ENCODE measurements around the gene LCN12. TPM values are rescaled to one million over a fixed set of nuclear protein-coding genes. Genes with fewer than 3 reads are reported as not detected.

Gene LCN12
- polyA plus RNA-seq, 3 donors, result 0.29 TPM; not detected in 2

DNA sequence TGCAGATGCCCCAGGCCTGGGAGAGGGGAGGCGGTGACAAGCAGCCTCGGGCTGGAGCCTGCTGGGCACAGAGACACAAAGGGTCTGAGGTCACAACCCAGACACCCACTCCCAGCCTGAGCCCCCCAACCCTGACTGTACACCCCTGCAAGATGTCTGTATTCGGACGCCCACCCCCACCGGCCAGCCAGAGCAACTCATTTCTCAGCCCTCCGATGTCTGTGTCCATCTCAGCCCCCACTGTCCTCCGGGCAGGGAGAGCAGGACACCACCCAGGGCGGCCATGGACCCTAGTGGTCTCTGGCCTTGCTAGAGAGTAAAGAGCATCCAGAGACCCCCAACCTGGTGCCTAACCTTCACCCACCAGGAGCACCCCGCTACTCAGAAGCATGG is 3.9 kb downstream of the LCN12 start:
- WGBS (ENCODE audit: insufficient coverage), result 92% methylated on average over 9 of the region's 9 CpGs
- Histone ChIP-seq H3K9ac (ENCODE audit: insufficient read depth, low read length, poor library complexity, severe bottlenecking) (no peak overlapping the region), H2AFZ (ENCODE audit: insufficient read depth, low read depth, low read length, poor library complexity, severe bottlenecking) (no peak overlapping the region), H3K79me2 (ENCODE audit: insufficient read depth, low read length) (no peaks in the 10 kb centered on the region), H3K27ac (ENCODE audit: low read depth in 1 of 2, low read length in 2 of 2) (no peak overlapping the region), H3K4me1 (ENCODE audit: control insufficient read depth in 1 of 2, insufficient read depth in 2 of 2, low read length in 2 of 2) (no peaks in the 10 kb centered on the region), H3K36me3 (replicated peaks in 1 of 2; ENCODE audit: control insufficient read depth in 1 of 2, insufficient read depth in 2 of 2, low read length in 2 of 2) (no peaks in the 10 kb centered on the region), H4K20me1 (ENCODE audit: insufficient read depth, low read length) (no peaks in the 10 kb centered on the region), H3K27me3 (ENCODE audit: control insufficient read depth in 2 of 2, insufficient read depth in 2 of 2, low read length in 2 of 2) (no peaks in the 10 kb centered on the region), H3K4me2 (replicated peaks; ENCODE audit: extremely low read depth, low read length, poor library complexity, severe bottlenecking) (no peak overlapping the region), H3K4me3 (replicated peaks in 1 of 3; ENCODE audit: low read depth in 2 of 3, low read length in 3 of 3) (no peak overlapping the region), H3K9me3 (replicated peaks in 1 of 2; ENCODE audit: control insufficient read depth in 1 of 2, insufficient read depth in 1 of 2, low read length in 2 of 2) (no peaks in the 10 kb centered on the region)
- Mint-ChIP-seq H3K36me3 (no peaks in the 10 kb centered on the region), H3K4me3 (no peak overlapping the region), H3K4me1 (no peaks in the 10 kb centered on the region), H3K27ac (no peak overlapping the region), H3K9me3 (peaks cover 0 to 5% (median 3%) of the 10 kb centered on the region in 7 donors), H3K27me3 (ENCODE audit: low read depth in 3 of 3) (peaks cover 0 to 7% (median 2%) of the 10 kb centered on the region in 3 donors)
- intact Hi-C loops (cut with micrococcal nuclease), result no loop called here
- no peak for DNase-seq
- TF ChIP-seq CTCF (IDR thresholded peaks at IDR 0.05), result no peak

DNA sequence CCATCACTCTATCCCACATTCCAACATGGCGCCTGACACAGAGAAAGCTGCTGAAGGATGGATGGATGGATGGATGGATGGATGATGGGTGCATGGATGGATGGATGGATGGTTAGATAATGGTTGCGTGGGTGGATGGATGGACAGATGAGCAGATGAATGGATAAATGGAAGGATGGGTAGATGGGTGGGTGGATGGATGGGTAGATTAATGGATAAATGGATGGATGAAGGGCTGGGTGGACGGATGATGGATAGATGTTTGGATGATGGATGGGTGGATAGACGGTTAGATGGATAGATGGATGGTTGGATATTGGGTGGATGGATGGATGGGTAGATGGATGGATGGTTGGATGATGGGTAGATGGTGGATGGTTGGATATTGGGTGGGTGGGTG is 4.5 kb downstream of the LCN12 start:
- H2AFZ ChIP-seq (ENCODE audit: insufficient read depth, low read depth, low read length, poor library complexity, severe bottlenecking), result no peak overlapping the region
- no peaks in the 10 kb centered on the region for H3K36me3 ChIP-seq (replicated peaks in 1 of 2; ENCODE audit: control insufficient read depth in 1 of 2, insufficient read depth in 2 of 2, low read length in 2 of 2)
- H3K4me1 ChIP-seq (ENCODE audit: control insufficient read depth in 1 of 2, insufficient read depth in 2 of 2, low read length in 2 of 2), result no peaks in the 10 kb centered on the region
- Mint-ChIP-seq H3K9me3 (peaks cover 0 to 5% (median 3%) of the 10 kb centered on the region in 7 donors), H3K4me1 (no peaks in the 10 kb centered on the region), H3K27ac (no peak overlapping the region), H3K27me3 (ENCODE audit: low read depth in 3 of 3) (peaks cover 0 to 8% (median 2%) of the 10 kb centered on the region in 3 donors), H3K4me3 (no peak overlapping the region), H3K36me3 (no peaks in the 10 kb centered on the region)
- no peak overlapping the region for H3K9ac ChIP-seq (ENCODE audit: insufficient read depth, low read length, poor library complexity, severe bottlenecking)
- intact Hi-C loops (cut with micrococcal nuclease), result no loop called here
- no peak overlapping the region for H3K4me2 ChIP-seq (replicated peaks; ENCODE audit: extremely low read depth, low read length, poor library complexity, severe bottlenecking)
- H3K27ac ChIP-seq (ENCODE audit: low read depth in 1 of 2, low read length in 2 of 2), result no peak overlapping the region
- no peaks in the 10 kb centered on the region for H4K20me1 ChIP-seq (ENCODE audit: insufficient read depth, low read length)
- no peaks in the 10 kb centered on the region for H3K9me3 ChIP-seq (replicated peaks in 1 of 2; ENCODE audit: control insufficient read depth in 1 of 2, insufficient read depth in 1 of 2, low read length in 2 of 2)
- no peaks in the 10 kb centered on the region for H3K79me2 ChIP-seq (ENCODE audit: insufficient read depth, low read length)
- no peak overlapping the region for H3K4me3 ChIP-seq (replicated peaks in 1 of 3; ENCODE audit: low read depth in 2 of 3, low read length in 3 of 3)
- 95% methylated on average over 3 of the region's 4 CpGs for WGBS (ENCODE audit: insufficient coverage)
- DNase-seq, result no peak
- TF ChIP-seq CTCF (IDR thresholded peaks at IDR 0.05), result no peak
- no peaks in the 10 kb centered on the region for H3K27me3 ChIP-seq (ENCODE audit: control insufficient read depth in 2 of 2, insufficient read depth in 2 of 2, low read length in 2 of 2)
